ENCODE measurements around the gene ULK4. TPM values are rescaled to one million over a fixed set of nuclear protein-coding genes. Genes with fewer than 3 reads are reported as not detected.

The ULK4 gene
- total RNA-seq, 1 experiment from 2014 or later: 6.3 TPM

DNA sequence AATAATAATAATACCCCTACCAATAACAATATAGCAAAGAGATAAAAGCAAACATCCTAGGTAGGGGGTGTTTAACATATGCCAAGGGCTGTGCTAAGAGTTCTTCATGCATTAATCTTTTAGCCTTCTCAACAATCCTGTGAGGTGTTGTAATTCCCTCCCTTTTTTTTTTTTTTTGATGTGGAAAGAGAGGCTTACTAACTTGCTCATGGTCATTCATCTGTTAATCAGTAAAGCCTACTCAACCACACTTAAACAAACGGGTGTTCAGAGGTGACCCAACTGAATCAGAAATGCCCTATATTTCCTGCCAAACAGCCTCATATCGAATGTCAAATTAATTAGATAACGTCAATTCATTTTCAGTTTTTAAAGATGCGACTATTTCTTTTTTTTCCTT lies 530.5 kb downstream of the ULK4 start:
- H3K4me2 ChIP-seq (ENCODE audit: low read length): no peak overlapping the region
- H2AFZ ChIP-seq (ENCODE audit: low read depth, low read length, poor library complexity, severe bottlenecking): no peak overlapping the region
- no peaks in the 10 kb centered on the region for H3K9me2 ChIP-seq (ENCODE audit: insufficient read depth)
- no peaks in the 10 kb centered on the region for H4K20me1 ChIP-seq (ENCODE audit: insufficient read depth)
- no peaks in the 10 kb centered on the region for H3K36me3 ChIP-seq (ENCODE audit: control insufficient read depth in 1 of 2, insufficient read depth in 2 of 2, low read length in 2 of 2)
- ChIA-PET POLR2A (no interaction called here), CTCF (no interaction called here), RAD21 (ENCODE audit: low non-redundant PET in 1 of 2, low total read pairs in 2 of 2, uncharacterized antibody in 2 of 2, unreplicated experiment in 2 of 2) (no interaction called here)
- intact Hi-C loops (cut with micrococcal nuclease): no loop called here
- no peaks in the 10 kb centered on the region for H3K27me3 ChIP-seq (ENCODE audit: insufficient read depth, low read length)
- TF ChIP-seq RAD21 (IDR thresholded peaks at IDR 0.05; ENCODE audit: low read depth) (no peak), EZH2 (IDR thresholded peaks at IDR 0.05) (no peak), EZH2phosphoT487 (IDR thresholded peaks at IDR 0.05; ENCODE audit: borderline replicate concordance) (no peak), CTCF (IDR thresholded peaks at IDR 0.05 in 2 of 3, conservative IDR thresholded peaks at IDR 0.05 in 1 of 3; ENCODE audit: borderline replicate concordance in 1 of 3, insufficient read depth in 1 of 3, low read depth in 2 of 3, low read length in 2 of 3) (no peak), EGR1 (IDR thresholded peaks at IDR 0.05; ENCODE audit: low read depth) (no peak), ZNF274 (IDR thresholded peaks at IDR 0.05; ENCODE audit: low read depth, low read length) (no peak), YY1 (IDR thresholded peaks at IDR 0.05; ENCODE audit: extremely low read depth, insufficient replicate concordance, low read depth, low read length) (no peak), SIN3A (IDR thresholded peaks at IDR 0.05; ENCODE audit: low read depth) (no peak), POLR2A (IDR thresholded peaks at IDR 0.05; ENCODE audit: borderline replicate concordance, extremely low read depth, insufficient read depth, insufficient read length) (no peak), SRF (IDR thresholded peaks at IDR 0.05; ENCODE audit: low read depth) (no peak), JUND (IDR thresholded peaks at IDR 0.05) (no peak), TCF7L2 (IDR thresholded peaks at IDR 0.05; ENCODE audit: borderline replicate concordance, extremely low read depth, insufficient read depth, insufficient read length) (no peak), ELF1 (IDR thresholded peaks at IDR 0.05; ENCODE audit: borderline replicate concordance, low read depth) (no peak)
- TF ChIP-seq, protein P1, sequence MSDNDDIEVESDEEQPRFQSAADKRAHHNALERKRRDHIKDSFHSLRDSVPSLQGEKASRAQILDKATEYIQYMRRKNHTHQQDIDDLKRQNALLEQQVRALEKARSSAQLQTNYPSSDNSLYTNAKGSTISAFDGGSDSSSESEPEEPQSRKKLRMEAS (IDR thresholded peaks at IDR 0.05): no peak
- TF ChIP-seq, protein P2, sequence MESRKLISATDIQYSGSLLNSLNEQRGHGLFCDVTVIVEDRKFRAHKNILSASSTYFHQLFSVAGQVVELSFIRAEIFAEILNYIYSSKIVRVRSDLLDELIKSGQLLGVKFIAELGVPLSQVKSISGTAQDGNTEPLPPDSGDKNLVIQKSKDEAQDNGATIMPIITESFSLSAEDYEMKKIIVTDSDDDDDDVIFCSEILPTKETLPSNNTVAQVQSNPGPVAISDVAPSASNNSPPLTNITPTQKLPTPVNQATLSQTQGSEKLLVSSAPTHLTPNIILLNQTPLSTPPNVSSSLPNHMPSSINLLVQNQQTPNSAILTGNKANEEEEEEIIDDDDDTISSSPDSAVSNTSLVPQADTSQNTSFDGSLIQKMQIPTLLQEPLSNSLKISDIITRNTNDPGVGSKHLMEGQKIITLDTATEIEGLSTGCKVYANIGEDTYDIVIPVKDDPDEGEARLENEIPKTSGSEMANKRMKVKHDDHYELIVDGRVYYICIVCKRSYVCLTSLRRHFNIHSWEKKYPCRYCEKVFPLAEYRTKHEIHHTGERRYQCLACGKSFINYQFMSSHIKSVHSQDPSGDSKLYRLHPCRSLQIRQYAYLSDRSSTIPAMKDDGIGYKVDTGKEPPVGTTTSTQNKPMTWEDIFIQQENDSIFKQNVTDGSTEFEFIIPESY (IDR thresholded peaks at IDR 0.05; ENCODE audit: extremely low read depth, insufficient replicate concordance, low read length): no peak
- TF ChIP-seq, protein P3, sequence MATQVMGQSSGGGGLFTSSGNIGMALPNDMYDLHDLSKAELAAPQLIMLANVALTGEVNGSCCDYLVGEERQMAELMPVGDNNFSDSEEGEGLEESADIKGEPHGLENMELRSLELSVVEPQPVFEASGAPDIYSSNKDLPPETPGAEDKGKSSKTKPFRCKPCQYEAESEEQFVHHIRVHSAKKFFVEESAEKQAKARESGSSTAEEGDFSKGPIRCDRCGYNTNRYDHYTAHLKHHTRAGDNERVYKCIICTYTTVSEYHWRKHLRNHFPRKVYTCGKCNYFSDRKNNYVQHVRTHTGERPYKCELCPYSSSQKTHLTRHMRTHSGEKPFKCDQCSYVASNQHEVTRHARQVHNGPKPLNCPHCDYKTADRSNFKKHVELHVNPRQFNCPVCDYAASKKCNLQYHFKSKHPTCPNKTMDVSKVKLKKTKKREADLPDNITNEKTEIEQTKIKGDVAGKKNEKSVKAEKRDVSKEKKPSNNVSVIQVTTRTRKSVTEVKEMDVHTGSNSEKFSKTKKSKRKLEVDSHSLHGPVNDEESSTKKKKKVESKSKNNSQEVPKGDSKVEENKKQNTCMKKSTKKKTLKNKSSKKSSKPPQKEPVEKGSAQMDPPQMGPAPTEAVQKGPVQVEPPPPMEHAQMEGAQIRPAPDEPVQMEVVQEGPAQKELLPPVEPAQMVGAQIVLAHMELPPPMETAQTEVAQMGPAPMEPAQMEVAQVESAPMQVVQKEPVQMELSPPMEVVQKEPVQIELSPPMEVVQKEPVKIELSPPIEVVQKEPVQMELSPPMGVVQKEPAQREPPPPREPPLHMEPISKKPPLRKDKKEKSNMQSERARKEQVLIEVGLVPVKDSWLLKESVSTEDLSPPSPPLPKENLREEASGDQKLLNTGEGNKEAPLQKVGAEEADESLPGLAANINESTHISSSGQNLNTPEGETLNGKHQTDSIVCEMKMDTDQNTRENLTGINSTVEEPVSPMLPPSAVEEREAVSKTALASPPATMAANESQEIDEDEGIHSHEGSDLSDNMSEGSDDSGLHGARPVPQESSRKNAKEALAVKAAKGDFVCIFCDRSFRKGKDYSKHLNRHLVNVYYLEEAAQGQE (IDR thresholded peaks at IDR 0.05; ENCODE audit: low read depth): no peak
- H3K4me1 ChIP-seq (ENCODE audit: control insufficient read depth in 1 of 2, insufficient read depth in 2 of 2, low read length in 2 of 2): no peaks in the 10 kb centered on the region
- no peaks in the 10 kb centered on the region for H3K79me2 ChIP-seq (ENCODE audit: insufficient read depth, low read length)
- no peaks in the 10 kb centered on the region for H3K9me3 ChIP-seq (ENCODE audit: control insufficient read depth in 1 of 2, insufficient read depth in 1 of 2, low read depth in 1 of 2, low read length in 2 of 2)
- BruUV-seq (replicated peaks): no TSS peak
- H3K27ac ChIP-seq (ENCODE audit: low read depth, low read length): no peak overlapping the region
- ATAC-seq: no peak
- H3K4me3 ChIP-seq (replicated peaks in 1 of 2; ENCODE audit: low read depth in 1 of 2, low read length in 2 of 2): no peak overlapping the region
- H3K9ac ChIP-seq (ENCODE audit: low read length): no peak overlapping the region
- DNase-seq (ENCODE audit: low read depth, low spot score): no peak
